GM18870 (cell line): ENCODE results near the gene CHPF2.

ENCODE experiments used
- ATAC-seq: cut with Tn5 transposase; IDR thresholded peaks from one replicate; pipeline ENCODE4 v1.9.1; 2021; ENCODE audit warnings: moderate library complexity; ENCODE audit not compliant: unreplicated experiment

CHPF2 gene

GRCh38 chr7:151245360-151246101 lies 13.2 kb downstream of the CHPF2 start:
- ATAC-seq: no peak

- no peak for ATAC-seq
Observed at GRCh38 chr7:151246102-151246850, 14.0 kb downstream of the CHPF2 start.

GRCh38 chr7:151246851-151247580 lies 14.7 kb downstream of the CHPF2 start:
- no peak for ATAC-seq

GRCh38 chr7:151247611-151248345 lies 15.5 kb downstream of the CHPF2 start:
- ATAC-seq: no peak

- ATAC-seq: no peak
Observed at GRCh38 chr7:151248346-151249033, 16.2 kb downstream of the CHPF2 start, which contains the start of gene SMARCD3. Gene SMARCD3 (minus strand): TSS chr7:151248694. CDS start chr7:151248562, 132 bp downstream.

- no peak for ATAC-seq
Observed at GRCh38 chr7:151249034-151249731, 16.9 kb downstream of the CHPF2 start.

GRCh38 chr7:151249732-151250072 lies 17.4 kb downstream of the CHPF2 start:
- ATAC-seq: no peak

- no peak for ATAC-seq
Observed at GRCh38 chr7:151250181-151251132, 18.2 kb downstream of the CHPF2 start.

- no peak for ATAC-seq
Observed at GRCh38 chr7:151251328-151251688, 19.0 kb downstream of the CHPF2 start.

- no peak for ATAC-seq
Observed at GRCh38 chr7:151251689-151252560, 19.6 kb downstream of the CHPF2 start.

- ATAC-seq: no peak
Observed at GRCh38 chr7:151252561-151252835, 20.2 kb downstream of the CHPF2 start.

- ATAC-seq: no peak
Observed at GRCh38 chr7:151252961-151253711, 20.9 kb downstream of the CHPF2 start.

GRCh38 chr7:151254316-151254715 lies 22.0 kb downstream of the CHPF2 start:
- ATAC-seq: no peak

GRCh38 chr7:151254851-151255250 lies 22.6 kb downstream of the CHPF2 start:
- no peak for ATAC-seq

GRCh38 chr7:151255390-151255789 lies 23.1 kb downstream of the CHPF2 start:
- ATAC-seq: no peak

GRCh38 chr7:151256410-151257045 lies 24.2 kb downstream of the CHPF2 start:
- no peak for ATAC-seq

GRCh38 chr7:151257990-151258389 lies 25.7 kb downstream of the CHPF2 start:
- ATAC-seq: no peak
